Skeletal muscle tissue (tissue), 4 donors: ENCODE measurements around the gene LEMD2. TPM values are rescaled to one million over a fixed set of nuclear protein-coding genes. Genes with fewer than 3 reads are reported as not detected.

Experiments used
- H3K27ac ChIP-seq: one replicate; pipeline ENCODE4 v1.7.0; 2013; ENCODE audit warnings: mild to moderate bottlenecking, low read depth, low read length, inconsistent platforms
- H3K27me3 ChIP-seq, 3 donors: one replicate each; pipeline ENCODE4 v1.7.0; 2013; ENCODE audit warnings: low read length in 3 of 3; ENCODE audit not compliant: control insufficient read depth in 3 of 3, insufficient read depth in 3 of 3
- H3K36me3 ChIP-seq, 3 donors: one replicate each; pipeline ENCODE4 v1.7.0; 2013; ENCODE audit warnings: low read length in 3 of 3; ENCODE audit not compliant: control insufficient read depth in 3 of 3, insufficient read depth in 3 of 3
- H3K4me1 ChIP-seq, 3 donors: one replicate each; pipeline ENCODE4 v1.7.0; 2013; ENCODE audit warnings: low read length in 3 of 3, mild to moderate bottlenecking in 3 of 3; ENCODE audit not compliant: control insufficient read depth in 3 of 3, insufficient read depth in 3 of 3
- H3K4me3 ChIP-seq, 3 donors: one replicate each; pipeline ENCODE4 v1.7.0; 2013; ENCODE audit warnings: low read length in 3 of 3
- H3K9ac ChIP-seq, 3 donors: one replicate each; pipeline ENCODE4 v1.7.0; 2013; ENCODE audit warnings: low read length in 3 of 3, mild to moderate bottlenecking in 3 of 3, moderate library complexity in 2 of 3, low read depth in 1 of 3
- H3K9me3 ChIP-seq, 3 donors: one replicate each; pipeline ENCODE4 v1.7.0; 2013; ENCODE audit warnings: low read length in 3 of 3; ENCODE audit not compliant: control insufficient read depth in 3 of 3
- total RNA-seq: library from RNA; depleted of rRNA; stranded (reverse); fragments of >200 nt; gene quantifications from one replicate; pipeline ENCODE4 v1.2.3, GENCODE V29; 2014
- donor health status: Osteomylitis.

LEMD2 gene
- total RNA-seq, 1 donor from 2014 or later, result 21.9 TPM

GRCh38 chr6:33744001-33744848, 44.7 kb downstream of the LEMD2 start:
- H3K9ac ChIP-seq, result peak overlapping the region; percentile 63 to 100 (median 100)
- peak overlapping the region; percentile 100 for H3K27ac ChIP-seq
- peak overlapping the region; percentile 57 to 99 (median 98) for H3K4me3 ChIP-seq
- H3K36me3 ChIP-seq, result peaks cover 5 to 23% (median 18%) of the 10 kb centered on the region in 3 donors
- H3K4me1 ChIP-seq, result peaks cover 70 to 84% (median 73%) of the 10 kb centered on the region in 3 donors
- H3K27me3 ChIP-seq, result peaks cover 0 to 5% (median 0%) of the 10 kb centered on the region in 3 donors
- H3K9me3 ChIP-seq, result no peaks in the 10 kb centered on the region

- Histone ChIP-seq H3K27ac (peak overlapping the region; percentile 100), H3K36me3 (peaks cover 11 to 31% (median 28%) of the 10 kb centered on the region in 3 donors)
Measured at GRCh38 chr6:33742837-33743236, 46.1 kb downstream of the LEMD2 start.

GRCh38 chr6:33742092-33742491, 46.8 kb downstream of the LEMD2 start:
- peak overlapping the region; percentile 100 for H3K27ac ChIP-seq
- peak overlapping the region in 2 of 3 donors; percentile 27 to 41 for H3K4me3 ChIP-seq
- no peaks in the 10 kb centered on the region for H3K9me3 ChIP-seq
- peaks cover 0 to 5% (median 0%) of the 10 kb centered on the region in 3 donors for H3K27me3 ChIP-seq
- H3K9ac ChIP-seq, result peak overlapping the region; percentile 59 to 100 (median 68)
- peaks cover 71 to 88% (median 73%) of the 10 kb centered on the region in 3 donors for H3K4me1 ChIP-seq
- peaks cover 11 to 31% (median 28%) of the 10 kb centered on the region in 3 donors for H3K36me3 ChIP-seq

More at GRCh38 chr6:33742837-33743236, 46.1 kb downstream of the LEMD2 start:
- Histone ChIP-seq H3K9me3 (no peaks in the 10 kb centered on the region), H3K9ac (peak overlapping the region; percentile 43 to 100 (median 68)), H3K27me3 (peaks cover 0 to 5% (median 0%) of the 10 kb centered on the region in 3 donors), H3K4me3 (peak overlapping the region; percentile 45 to 99 (median 98)), H3K4me1 (peaks cover 71 to 88% (median 74%) of the 10 kb centered on the region in 3 donors)

GRCh38 chr6:33740794-33741193, 48.1 kb downstream of the LEMD2 start:
- Histone ChIP-seq H3K4me3 (peak overlapping the region in 2 of 3 donors; percentile 1 to 41), H3K27ac (peak overlapping the region; percentile 88), H3K9me3 (no peaks in the 10 kb centered on the region), H3K4me1 (peaks cover 80 to 92% (median 83%) of the 10 kb centered on the region in 3 donors), H3K36me3 (peaks cover 11 to 30% (median 25%) of the 10 kb centered on the region in 3 donors), H3K27me3 (peaks cover 0 to 5% (median 0%) of the 10 kb centered on the region in 3 donors), H3K9ac (peak overlapping the region; percentile 55 to 84 (median 62))

GRCh38 chr6:33740204-33740608, 48.7 kb downstream of the LEMD2 start:
- Histone ChIP-seq H3K27ac (peak overlapping the region; percentile 88), H3K4me1 (peaks cover 86 to 93% (median 89%) of the 10 kb centered on the region in 3 donors), H3K4me3 (peak overlapping the region in 2 of 3 donors; percentile 25 to 64), H3K27me3 (peaks cover 0 to 5% (median 0%) of the 10 kb centered on the region in 3 donors), H3K36me3 (peaks cover 16 to 30% (median 27%) of the 10 kb centered on the region in 3 donors), H3K9ac (peak overlapping the region; percentile 62 to 84 (median 69)), H3K9me3 (no peaks in the 10 kb centered on the region)

- Histone ChIP-seq H3K27ac (peak overlapping the region; percentile 88), H3K36me3 (peaks cover 21 to 34% (median 33%) of the 10 kb centered on the region in 3 donors), H3K9ac (peak overlapping the region; percentile 57 to 84 (median 69)), H3K9me3 (no peaks in the 10 kb centered on the region), H3K4me1 (peaks cover 89 to 95% (median 93%) of the 10 kb centered on the region in 3 donors), H3K4me3 (peak overlapping the region in 2 of 3 donors; percentile 25 to 49), H3K27me3 (peaks cover 0 to 5% (median 0%) of the 10 kb centered on the region in 3 donors)
Measured at GRCh38 chr6:33739571-33739970, 49.4 kb downstream of the LEMD2 start.

GRCh38 chr6:33738879-33739278, 50.1 kb downstream of the LEMD2 start:
- Histone ChIP-seq H3K9ac (peak overlapping the region; percentile 57 to 84 (median 69)), H3K36me3 (peaks cover 27 to 39% (median 38%) of the 10 kb centered on the region in 3 donors), H3K27ac (peak overlapping the region; percentile 88), H3K9me3 (no peaks in the 10 kb centered on the region), H3K4me3 (peak overlapping the region in 1 of 3 donors; percentile 52), H3K27me3 (peaks cover 0 to 1% (median 0%) of the 10 kb centered on the region in 3 donors), H3K4me1 (peaks cover 90 to 95% (median 94%) of the 10 kb centered on the region in 3 donors)

- H3K36me3 ChIP-seq, result peaks cover 32 to 43% (median 43%) of the 10 kb centered on the region in 3 donors
- no peaks in the 10 kb centered on the region for H3K27me3 ChIP-seq
- peak overlapping the region; percentile 68 to 84 (median 69) for H3K9ac ChIP-seq
- H3K4me3 ChIP-seq, result peak overlapping the region in 2 of 3 donors; percentile 4 to 52
- H3K4me1 ChIP-seq, result peaks cover 92 to 95% (median 94%) of the 10 kb centered on the region in 3 donors
- H3K27ac ChIP-seq, result peak overlapping the region; percentile 88
- no peaks in the 10 kb centered on the region for H3K9me3 ChIP-seq
Measured at GRCh38 chr6:33738153-33738552, 50.8 kb downstream of the LEMD2 start.

GRCh38 chr6:33737267-33738026, 51.5 kb downstream of the LEMD2 start:
- peak overlapping the region in 2 of 3 donors; percentile 10 to 29 for H3K4me3 ChIP-seq
- peaks cover 38 to 43% (median 43%) of the 10 kb centered on the region in 3 donors for H3K36me3 ChIP-seq
- no peaks in the 10 kb centered on the region for H3K27me3 ChIP-seq
- no peaks in the 10 kb centered on the region for H3K9me3 ChIP-seq
- H3K4me1 ChIP-seq, result peaks cover 92 to 95% (median 94%) of the 10 kb centered on the region in 3 donors
- peak overlapping the region; percentile 88 for H3K27ac ChIP-seq
- H3K9ac ChIP-seq, result peak overlapping the region; percentile 68 to 84 (median 69)
